ENCODE measurements around the gene PLD1. TPM values are rescaled to one million over a fixed set of nuclear protein-coding genes. Genes with fewer than 3 reads are reported as not detected.

PLD1 gene
- total RNA-seq, 1 donor from 2014 or later, result 13.9 TPM

DNA sequence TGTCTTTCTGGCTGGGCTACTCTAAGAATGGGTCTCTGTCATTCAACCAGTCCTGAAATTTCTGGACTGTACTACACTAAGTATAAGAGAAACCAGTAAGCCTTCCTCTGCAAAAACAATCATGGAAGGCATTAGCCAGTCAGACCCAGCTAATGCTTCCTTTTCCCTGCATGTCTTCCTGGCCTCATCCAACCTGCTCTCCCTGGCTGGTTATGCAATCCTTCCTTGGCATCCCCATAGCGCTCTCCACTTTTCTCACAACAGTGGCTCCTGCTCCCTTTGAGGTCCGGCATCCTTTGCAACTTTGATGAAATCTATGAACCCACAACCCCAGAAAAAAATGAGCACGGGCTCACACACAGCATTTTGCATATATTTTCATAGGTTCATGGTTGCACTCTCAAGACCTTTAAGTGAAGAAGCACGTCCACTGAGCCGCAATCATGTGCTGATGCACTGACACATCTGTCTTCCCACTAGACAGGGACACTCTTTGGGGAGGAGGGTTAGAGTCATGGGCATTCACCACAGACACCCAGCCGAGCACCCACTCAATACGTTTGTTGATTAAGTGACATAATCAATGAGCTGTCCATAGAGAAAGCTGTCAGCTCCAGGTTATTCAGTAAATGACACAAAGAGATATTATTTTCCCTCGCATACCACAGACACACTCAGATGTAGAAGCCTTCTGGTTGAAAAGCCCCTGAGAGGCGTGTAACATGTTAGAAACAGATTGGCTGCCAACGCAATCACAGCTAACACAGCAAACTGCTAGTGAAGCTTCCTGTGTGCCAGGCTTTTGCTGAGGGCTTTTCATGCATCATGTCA lies 66.7 kb downstream of the PLD1 start:
- Mint-ChIP-seq H3K4me3 (ENCODE audit: unreplicated experiment) (no peak overlapping the region), H3K9me3 (ENCODE audit: unreplicated experiment) (no peaks in the 10 kb centered on the region), H3K27me3 (ENCODE audit: unreplicated experiment) (no peaks in the 10 kb centered on the region), H3K27ac (ENCODE audit: unreplicated experiment) (no peak overlapping the region), H3K36me3 (ENCODE audit: unreplicated experiment) (no peaks in the 10 kb centered on the region), H3K4me1 (ENCODE audit: unreplicated experiment) (peaks cover 16% of the 10 kb centered on the region)
- no peak for DNase-seq (ENCODE audit: extremely low spot score, unreplicated experiment)
- TF ChIP-seq, protein P1, sequence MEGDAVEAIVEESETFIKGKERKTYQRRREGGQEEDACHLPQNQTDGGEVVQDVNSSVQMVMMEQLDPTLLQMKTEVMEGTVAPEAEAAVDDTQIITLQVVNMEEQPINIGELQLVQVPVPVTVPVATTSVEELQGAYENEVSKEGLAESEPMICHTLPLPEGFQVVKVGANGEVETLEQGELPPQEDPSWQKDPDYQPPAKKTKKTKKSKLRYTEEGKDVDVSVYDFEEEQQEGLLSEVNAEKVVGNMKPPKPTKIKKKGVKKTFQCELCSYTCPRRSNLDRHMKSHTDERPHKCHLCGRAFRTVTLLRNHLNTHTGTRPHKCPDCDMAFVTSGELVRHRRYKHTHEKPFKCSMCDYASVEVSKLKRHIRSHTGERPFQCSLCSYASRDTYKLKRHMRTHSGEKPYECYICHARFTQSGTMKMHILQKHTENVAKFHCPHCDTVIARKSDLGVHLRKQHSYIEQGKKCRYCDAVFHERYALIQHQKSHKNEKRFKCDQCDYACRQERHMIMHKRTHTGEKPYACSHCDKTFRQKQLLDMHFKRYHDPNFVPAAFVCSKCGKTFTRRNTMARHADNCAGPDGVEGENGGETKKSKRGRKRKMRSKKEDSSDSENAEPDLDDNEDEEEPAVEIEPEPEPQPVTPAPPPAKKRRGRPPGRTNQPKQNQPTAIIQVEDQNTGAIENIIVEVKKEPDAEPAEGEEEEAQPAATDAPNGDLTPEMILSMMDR (IDR thresholded peaks at IDR 0.05), result no peak

DNA sequence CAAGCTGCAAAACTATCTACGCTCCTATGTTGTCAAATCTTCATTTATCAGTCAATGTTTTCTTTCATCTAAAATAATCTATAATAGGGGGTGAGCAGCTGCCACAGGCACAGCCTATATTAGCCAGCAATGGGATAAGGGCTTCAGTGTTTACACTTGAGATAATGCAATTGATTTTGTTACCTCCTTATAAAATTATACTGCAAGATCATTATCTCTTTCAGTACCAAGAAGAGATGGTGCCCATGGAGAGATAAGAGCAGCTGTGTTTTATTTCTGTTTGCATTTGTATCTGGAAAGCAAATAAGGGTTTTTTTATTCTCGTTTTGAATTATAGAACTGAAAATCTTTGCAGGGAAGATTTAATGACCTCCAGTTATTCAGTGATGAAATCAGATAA lies 68.9 kb downstream of the PLD1 start:
- peaks cover 3% of the 10 kb centered on the region for H3K36me3 Mint-ChIP-seq (ENCODE audit: unreplicated experiment)
- TF ChIP-seq, protein P1 (IDR thresholded peaks at IDR 0.05), result no peak
- no peak overlapping the region for H3K4me3 Mint-ChIP-seq (ENCODE audit: unreplicated experiment)
- H3K4me1 Mint-ChIP-seq (ENCODE audit: unreplicated experiment), result peaks cover 10% of the 10 kb centered on the region
- DNase-seq (ENCODE audit: extremely low spot score, unreplicated experiment), result no peak
- no peak overlapping the region for H3K27ac Mint-ChIP-seq (ENCODE audit: unreplicated experiment)
- H3K27me3 Mint-ChIP-seq (ENCODE audit: unreplicated experiment), result no peaks in the 10 kb centered on the region
- no peaks in the 10 kb centered on the region for H3K9me3 Mint-ChIP-seq (ENCODE audit: unreplicated experiment)

DNA sequence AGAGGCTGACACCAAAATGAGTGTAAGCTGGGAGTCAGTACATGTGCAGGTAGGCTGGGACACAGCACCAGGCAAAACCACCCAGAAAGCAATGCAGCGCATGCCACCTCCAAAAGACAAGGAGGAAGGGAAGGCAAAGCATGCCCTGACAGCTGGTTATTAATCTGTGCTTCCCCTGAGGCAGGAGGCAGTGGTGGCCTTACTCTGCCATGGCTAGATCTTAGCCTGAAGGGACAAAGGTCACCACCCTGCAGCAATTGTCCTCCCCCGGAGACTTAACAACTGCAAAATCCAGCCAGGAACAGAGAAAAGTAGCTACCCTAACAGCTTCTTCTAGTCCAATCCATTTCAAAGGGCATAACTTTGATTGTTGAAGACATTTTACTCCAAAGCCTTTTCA lies 73.7 kb downstream of the PLD1 start:
- no peaks in the 10 kb centered on the region for H3K4me1 Mint-ChIP-seq (ENCODE audit: unreplicated experiment)
- H3K27ac Mint-ChIP-seq (ENCODE audit: unreplicated experiment), result no peak overlapping the region
- H3K4me3 Mint-ChIP-seq (ENCODE audit: unreplicated experiment), result no peak overlapping the region
- H3K9me3 Mint-ChIP-seq (ENCODE audit: unreplicated experiment), result no peaks in the 10 kb centered on the region
- H3K27me3 Mint-ChIP-seq (ENCODE audit: unreplicated experiment), result no peaks in the 10 kb centered on the region
- H3K36me3 Mint-ChIP-seq (ENCODE audit: unreplicated experiment), result peaks cover 7% of the 10 kb centered on the region
- TF ChIP-seq, protein P1 (IDR thresholded peaks at IDR 0.05), result no peak
- no peak for DNase-seq (ENCODE audit: extremely low spot score, unreplicated experiment)

DNA sequence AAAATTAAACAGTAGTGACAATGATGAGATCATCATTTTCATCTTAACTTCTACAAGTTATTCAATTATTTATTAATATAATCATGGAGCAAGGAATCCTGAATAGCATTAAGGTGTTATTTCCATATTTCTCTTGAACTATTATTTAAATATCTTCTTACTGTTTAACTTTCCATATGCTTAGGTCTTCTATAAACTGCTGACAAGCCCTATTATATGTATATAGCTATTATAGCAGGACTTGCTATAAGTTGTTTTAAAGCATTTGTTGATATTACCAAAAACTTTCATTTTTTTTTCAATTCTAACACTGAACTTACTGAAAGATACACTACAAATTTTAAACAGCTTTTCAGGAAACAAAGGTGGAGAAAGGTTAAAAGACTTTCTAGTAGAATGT lies 76.7 kb downstream of the PLD1 start:
- TF ChIP-seq, protein P1 (IDR thresholded peaks at IDR 0.05), result no peak
- no peak overlapping the region for H3K27ac Mint-ChIP-seq (ENCODE audit: unreplicated experiment)
- no peaks in the 10 kb centered on the region for H3K27me3 Mint-ChIP-seq (ENCODE audit: unreplicated experiment)
- no peaks in the 10 kb centered on the region for H3K4me1 Mint-ChIP-seq (ENCODE audit: unreplicated experiment)
- no peaks in the 10 kb centered on the region for H3K9me3 Mint-ChIP-seq (ENCODE audit: unreplicated experiment)
- H3K36me3 Mint-ChIP-seq (ENCODE audit: unreplicated experiment), result peaks cover 14% of the 10 kb centered on the region
- no peak overlapping the region for H3K4me3 Mint-ChIP-seq (ENCODE audit: unreplicated experiment)
- DNase-seq (ENCODE audit: extremely low spot score, unreplicated experiment), result no peak

DNA sequence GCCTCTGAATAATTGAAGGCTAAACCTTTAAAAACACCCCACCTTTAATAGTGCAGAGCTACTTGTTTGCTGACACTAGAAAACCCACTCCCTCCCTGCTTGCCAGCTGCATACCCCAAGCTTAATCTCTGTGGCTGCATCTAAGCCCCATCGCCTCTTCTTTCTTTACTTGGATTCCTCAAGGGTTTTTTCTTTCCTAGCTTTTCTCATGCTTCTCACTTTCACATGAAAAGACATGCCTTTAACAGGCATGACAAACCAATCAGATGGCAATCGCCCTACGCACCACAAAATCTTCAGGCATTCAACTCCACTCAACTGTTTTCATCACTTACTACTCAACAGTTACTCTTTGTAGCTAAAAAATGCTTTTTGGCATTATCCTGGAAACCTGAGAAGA lies 77.5 kb downstream of the PLD1 start:
- TF ChIP-seq, protein P1 (IDR thresholded peaks at IDR 0.05), result no peak
- Mint-ChIP-seq H3K4me3 (ENCODE audit: unreplicated experiment) (no peak overlapping the region), H3K27me3 (ENCODE audit: unreplicated experiment) (no peaks in the 10 kb centered on the region), H3K4me1 (ENCODE audit: unreplicated experiment) (no peaks in the 10 kb centered on the region), H3K27ac (ENCODE audit: unreplicated experiment) (no peak overlapping the region), H3K36me3 (ENCODE audit: unreplicated experiment) (peaks cover 11% of the 10 kb centered on the region), H3K9me3 (ENCODE audit: unreplicated experiment) (no peaks in the 10 kb centered on the region)
- no peak for DNase-seq (ENCODE audit: extremely low spot score, unreplicated experiment)
